CD14-positive monocyte (primary cell): Measurements from ENCODE around the gene ELOA. TPM values are rescaled to one million over a fixed set of nuclear protein-coding genes. Genes with fewer than 3 reads are reported as not detected.

ENCODE experiments used
- DNase-seq, 3 donors: peaks; one replicate each; pipeline ENCODE4 v3.0.0-alpha.2; 2011 to 2022
- H2AFZ ChIP-seq: 2 replicates; pipeline ENCODE4 v1.6.0; 2012; ENCODE audit warnings: mild to moderate bottlenecking, low read depth, low read length, inconsistent platforms; ENCODE audit not compliant: insufficient read depth, poor library complexity, severe bottlenecking
- H3K27ac ChIP-seq, 2 donors: 1 replicate in 1 of 2; 2 replicates in 1 of 2; pipeline ENCODE4 v1.5.1; 2012 to 2013; ENCODE audit warnings: low read length in 2 of 2, control low read depth in 1 of 2, inconsistent platforms in 1 of 2, low read depth in 1 of 2, mild to moderate bottlenecking in 1 of 2
- H3K27me3 ChIP-seq, 2 donors: one replicate each; pipeline versions ENCODE4 v1.6.0 to v1.6.1; 2011 to 2013; ENCODE audit warnings: low read length in 2 of 2; ENCODE audit not compliant: control insufficient read depth in 2 of 2, insufficient read depth in 2 of 2
- H3K36me3 ChIP-seq, 2 donors: replicated peaks in 1 of 2; 1 replicate in 1 of 2; 2 replicates in 1 of 2; pipeline versions ENCODE4 v1.5.1 to v1.6.1; 2012 to 2013; ENCODE audit warnings: low read length in 2 of 2, control low read depth in 1 of 2, inconsistent platforms in 1 of 2, mild to moderate bottlenecking in 1 of 2; ENCODE audit not compliant: insufficient read depth in 2 of 2, control insufficient read depth in 1 of 2
- H3K4me1 ChIP-seq, 2 donors: 1 replicate in 1 of 2; 2 replicates in 1 of 2; pipeline versions ENCODE4 v1.5.1 to v1.6.1; 2012 to 2013; ENCODE audit warnings: low read length in 2 of 2, control low read depth in 1 of 2, inconsistent platforms in 1 of 2, mild to moderate bottlenecking in 1 of 2, moderate library complexity in 1 of 2; ENCODE audit not compliant: insufficient read depth in 2 of 2, control insufficient read depth in 1 of 2
- H3K4me2 ChIP-seq: replicated peaks from 2 replicates; pipeline ENCODE3; 2012; ENCODE audit warnings: low read length, moderate library complexity, mild to moderate bottlenecking; ENCODE audit not compliant: poor library complexity, severe bottlenecking; ENCODE audit errors: extremely low read depth
- H3K4me3 ChIP-seq, 3 experiments: fragments of 200-600 bp in 1 of 3; sonication (generic) in 1 of 3; replicated peaks in 1 of 3; 1 replicate in 2 of 3; 2 replicates in 1 of 3; pipeline ENCODE4 v1.5.1; 2011 to 2013; ENCODE audit warnings: low read length in 3 of 3, mild to moderate bottlenecking in 3 of 3, control low read depth in 2 of 3, low read depth in 2 of 3, inconsistent platforms in 1 of 3, moderate library complexity in 1 of 3
- H3K79me2 ChIP-seq: 2 replicates; pipeline ENCODE4 v1.6.0; 2012; ENCODE audit warnings: mild to moderate bottlenecking, control low read depth, inconsistent platforms, low read length, moderate library complexity; ENCODE audit not compliant: insufficient read depth
- H3K9ac ChIP-seq: 2 replicates; pipeline ENCODE4 v1.6.0; 2017; ENCODE audit warnings: low read length, mild to moderate bottlenecking; ENCODE audit not compliant: insufficient read depth, poor library complexity, severe bottlenecking
- H3K9me3 ChIP-seq, 2 donors: replicated peaks in 1 of 2; 1 replicate in 1 of 2; 2 replicates in 1 of 2; pipeline versions ENCODE4 v1.5.1 to v1.6.1; 2012 to 2013; ENCODE audit warnings: low read length in 2 of 2, control low read depth in 1 of 2; ENCODE audit not compliant: control insufficient read depth in 1 of 2, insufficient read depth in 1 of 2
- H4K20me1 ChIP-seq: 2 replicates; pipeline ENCODE4 v1.6.0; 2012; ENCODE audit warnings: mild to moderate bottlenecking, low read length, control low read depth, moderate library complexity; ENCODE audit not compliant: insufficient read depth
- H3K27ac Mint-ChIP-seq, 7 donors: one replicate each; pipeline ENCODE4 v1.8.0; 2020; ENCODE audit warnings: mild to moderate bottlenecking in 7 of 7, mixed read lengths in 7 of 7, moderate library complexity in 6 of 7, inconsistent platforms in 2 of 7
- H3K27me3 Mint-ChIP-seq, 3 donors: one replicate each; pipeline ENCODE4 v1.8.0; 2021 to 2022; ENCODE audit warnings: low read depth in 3 of 3, mild to moderate bottlenecking in 3 of 3, mixed read lengths in 3 of 3, moderate library complexity in 3 of 3, inconsistent platforms in 1 of 3
- H3K36me3 Mint-ChIP-seq, 2 donors: one replicate each; pipeline ENCODE4 v1.8.0; 2020; ENCODE audit warnings: mixed read lengths in 2 of 2, inconsistent platforms in 1 of 2, mild to moderate bottlenecking in 1 of 2
- H3K4me1 Mint-ChIP-seq: one replicate; pipeline ENCODE4 v1.8.0; 2020; ENCODE audit warnings: mild to moderate bottlenecking, mixed read lengths
- H3K4me3 Mint-ChIP-seq, 2 donors: one replicate each; pipeline ENCODE4 v1.8.0; 2020; ENCODE audit warnings: mild to moderate bottlenecking in 2 of 2, mixed read lengths in 2 of 2, moderate library complexity in 1 of 2
- H3K9me3 Mint-ChIP-seq, 7 donors: one replicate each; pipeline ENCODE4 v1.8.0; 2020 to 2022; ENCODE audit warnings: mixed read lengths in 7 of 7, mild to moderate bottlenecking in 6 of 7, moderate library complexity in 6 of 7, inconsistent platforms in 2 of 7
- WGBS: methylation state at CpG from one replicate; pipeline ENCODE4 v1.1.5; 2013; ENCODE audit warnings: missing lambda C conversion rate; ENCODE audit not compliant: insufficient coverage; 5-methylcytosine and 5-hydroxymethylcytosine counted together
- intact Hi-C, 2 donors: fragments of 100-400 bp; cut with micrococcal nuclease; formaldehyde crosslinking; loops; one replicate each; pipeline versions ENCODE4 v1.15.0 to v1.15.1; 2023
- polyA plus RNA-seq, 3 donors: library from polyadenylated mRNA; depleted of rRNA in 1 of 3; unstranded in 2 of 3; stranded (reverse) in 1 of 3; fragments of 300-500 nt in 2 of 3; fragments of >200 nt in 1 of 3; fragmentation: Illumina TruSeq in 2 of 3; gene quantifications; 1 replicate in 2 of 3; 2 replicates in 1 of 3; pipeline ENCODE4 v1.2.3, GENCODE V29; 2012 to 2021
- TF ChIP-seq, protein P1 (sequence below): fragments of 200-600 bp; IDR thresholded peaks from one replicate; pipeline ENCODE4 v1.8.0; 2022; ENCODE audit warnings: antibody characterized with exemption, mild to moderate bottlenecking

Gene ELOA
- polyA plus RNA-seq, 3 donors = 25.4 to 31.2 (median 28.7) TPM

DNA sequence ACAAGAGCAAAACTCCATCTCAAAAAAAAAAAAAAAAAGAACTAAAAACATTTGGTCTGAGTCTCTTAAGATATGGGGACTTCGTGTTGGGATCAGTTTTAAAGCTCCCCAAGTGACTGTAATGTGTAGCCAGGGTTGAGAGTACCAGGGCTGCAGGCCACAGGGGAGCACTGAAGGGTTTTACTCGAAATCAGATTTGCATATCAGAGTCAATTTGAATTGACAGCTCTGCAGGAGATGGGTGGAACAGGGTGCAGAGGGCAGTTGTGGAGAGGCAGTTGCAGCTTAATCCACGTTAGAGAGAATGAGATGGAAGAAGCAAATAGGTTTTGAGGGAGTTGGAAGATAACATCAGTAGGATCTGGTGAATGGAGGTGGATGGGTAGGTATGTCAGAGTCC lies 20.6 kb upstream of the ELOA start:
- H3K9ac ChIP-seq = no peak overlapping the region
- H3K4me2 ChIP-seq = no peak overlapping the region
- no peaks in the 10 kb centered on the region for H3K79me2 ChIP-seq
- peaks cover 0 to 6% (median 0%) of the 10 kb centered on the region in 3 donors for H3K27me3 Mint-ChIP-seq
- peaks cover 3% of the 10 kb centered on the region for H4K20me1 ChIP-seq
- 93% methylated on average over 3 of the region's 3 CpGs for WGBS
- no peak overlapping the region for H3K4me3 ChIP-seq
- H3K9me3 Mint-ChIP-seq = no peaks in the 10 kb centered on the region
- H3K27ac Mint-ChIP-seq = no peak overlapping the region
- intact Hi-C loops = no loop called here
- peaks cover 15 to 27% of the 10 kb centered on the region in 2 donors for H3K4me1 ChIP-seq
- H3K36me3 Mint-ChIP-seq = peaks cover 2 to 3% of the 10 kb centered on the region in 2 donors
- no peak for DNase-seq
- no peak overlapping the region for H3K27ac ChIP-seq
- TF ChIP-seq, protein P1, sequence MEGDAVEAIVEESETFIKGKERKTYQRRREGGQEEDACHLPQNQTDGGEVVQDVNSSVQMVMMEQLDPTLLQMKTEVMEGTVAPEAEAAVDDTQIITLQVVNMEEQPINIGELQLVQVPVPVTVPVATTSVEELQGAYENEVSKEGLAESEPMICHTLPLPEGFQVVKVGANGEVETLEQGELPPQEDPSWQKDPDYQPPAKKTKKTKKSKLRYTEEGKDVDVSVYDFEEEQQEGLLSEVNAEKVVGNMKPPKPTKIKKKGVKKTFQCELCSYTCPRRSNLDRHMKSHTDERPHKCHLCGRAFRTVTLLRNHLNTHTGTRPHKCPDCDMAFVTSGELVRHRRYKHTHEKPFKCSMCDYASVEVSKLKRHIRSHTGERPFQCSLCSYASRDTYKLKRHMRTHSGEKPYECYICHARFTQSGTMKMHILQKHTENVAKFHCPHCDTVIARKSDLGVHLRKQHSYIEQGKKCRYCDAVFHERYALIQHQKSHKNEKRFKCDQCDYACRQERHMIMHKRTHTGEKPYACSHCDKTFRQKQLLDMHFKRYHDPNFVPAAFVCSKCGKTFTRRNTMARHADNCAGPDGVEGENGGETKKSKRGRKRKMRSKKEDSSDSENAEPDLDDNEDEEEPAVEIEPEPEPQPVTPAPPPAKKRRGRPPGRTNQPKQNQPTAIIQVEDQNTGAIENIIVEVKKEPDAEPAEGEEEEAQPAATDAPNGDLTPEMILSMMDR = no peak
- peaks cover 32% of the 10 kb centered on the region for H3K4me1 Mint-ChIP-seq
- H2AFZ ChIP-seq = no peak overlapping the region
- no peaks in the 10 kb centered on the region for H3K27me3 ChIP-seq
- H3K36me3 ChIP-seq = no peaks in the 10 kb centered on the region
- no peak overlapping the region for H3K4me3 Mint-ChIP-seq
- no peaks in the 10 kb centered on the region for H3K9me3 ChIP-seq

DNA sequence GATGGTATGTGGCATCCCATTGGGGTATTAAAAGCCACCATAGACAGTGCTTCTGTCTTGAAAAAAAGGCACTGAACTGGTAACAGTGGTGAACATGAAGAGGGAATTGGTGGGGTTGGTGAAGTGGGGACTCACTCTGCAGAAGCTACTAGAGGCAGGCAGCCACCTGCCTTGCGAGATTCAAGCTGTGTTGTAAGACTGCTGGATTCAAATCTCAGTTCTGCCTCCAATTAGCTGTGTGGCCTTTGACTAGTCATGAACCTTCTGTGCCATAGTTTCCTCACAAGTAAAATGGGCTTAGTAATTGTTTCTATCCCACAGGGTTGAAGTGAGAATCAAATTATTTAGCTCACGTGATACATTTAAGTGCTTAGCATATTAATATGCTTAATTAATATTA lies 16.6 kb upstream of the ELOA start:
- H3K4me1 ChIP-seq = peaks cover 30 to 58% of the 10 kb centered on the region in 2 donors
- no peaks in the 10 kb centered on the region for H3K27me3 ChIP-seq
- H2AFZ ChIP-seq = peak overlapping the region; percentile 56
- no peak overlapping the region for H3K9ac ChIP-seq
- H3K79me2 ChIP-seq = no peaks in the 10 kb centered on the region
- peak overlapping the region in 1 of 3 experiments; percentile 41 for H3K4me3 ChIP-seq
- H3K27ac Mint-ChIP-seq = peak overlapping the region in 5 of 7 donors; percentile 5 to 89 (median 72)
- no peaks in the 10 kb centered on the region for H4K20me1 ChIP-seq
- DNase-seq = peak in 2 of 3 donors; percentile 17 to 18
- H3K4me2 ChIP-seq = peak overlapping the region; percentile 61
- no peaks in the 10 kb centered on the region for H3K9me3 ChIP-seq
- H3K4me3 Mint-ChIP-seq = no peak overlapping the region
- H3K36me3 Mint-ChIP-seq = peaks cover 0 to 1% of the 10 kb centered on the region in 2 donors
- peaks cover 0 to 3% (median 0%) of the 10 kb centered on the region in 3 donors for H3K27me3 Mint-ChIP-seq
- TF ChIP-seq, protein P1 = no peak
- H3K9me3 Mint-ChIP-seq = no peaks in the 10 kb centered on the region
- no peaks in the 10 kb centered on the region for H3K36me3 ChIP-seq
- intact Hi-C loops = no loop called here
- H3K4me1 Mint-ChIP-seq = peaks cover 50% of the 10 kb centered on the region
- WGBS = 40% methylated on average over 1 of the region's 2 CpGs
- peak overlapping the region; percentile 1 to 70 for H3K27ac ChIP-seq
